Natural killer cell (primary cell): ENCODE measurements around the gene PDS5B. TPM values are rescaled to one million over a fixed set of nuclear protein-coding genes. Genes with fewer than 3 reads are reported as not detected.

Experiments used
- ATAC-seq, 3 donors: fragments of 150-1000 bp in 2 of 3; fragments of 200-7000 bp in 1 of 3; cut with Tn5 transposase; 1 replicate in 1 of 3; 2 replicates in 2 of 3; pipeline ENCODE4 v1.10.0; 2021; ENCODE audit warnings: mild to moderate bottlenecking in 2 of 3, moderate library complexity in 2 of 3
- DNase-seq, 2 donors: peaks; one replicate each; pipeline versions ENCODE4 v3.0.0 to v3.0.0-alpha.2; 2013 to 2021; ENCODE audit warnings: mixed read lengths in 1 of 2
- H3K27ac ChIP-seq: one replicate; pipeline ENCODE4 v1.5.1; 2013; ENCODE audit warnings: mild to moderate bottlenecking, low read length
- H3K27me3 ChIP-seq: one replicate; pipeline ENCODE4 v1.6.1; 2013; ENCODE audit warnings: low read length; ENCODE audit not compliant: control insufficient read depth, insufficient read depth
- H3K36me3 ChIP-seq: one replicate; pipeline ENCODE4 v1.6.1; 2013; ENCODE audit warnings: low read length; ENCODE audit not compliant: control insufficient read depth, insufficient read depth
- H3K4me1 ChIP-seq: one replicate; pipeline ENCODE4 v1.6.1; 2013; ENCODE audit warnings: low read length; ENCODE audit not compliant: control insufficient read depth, insufficient read depth
- H3K4me3 ChIP-seq: one replicate; pipeline ENCODE4 v1.5.1; 2013; ENCODE audit warnings: low read length
- H3K9me3 ChIP-seq: one replicate; pipeline ENCODE4 v1.6.1; 2013; ENCODE audit warnings: low read length; ENCODE audit not compliant: control insufficient read depth, insufficient read depth
- H3K27ac Mint-ChIP-seq, 2 donors: one replicate each; pipeline ENCODE4 v1.8.0; 2022; ENCODE audit warnings: mild to moderate bottlenecking in 2 of 2, mixed read lengths in 2 of 2, moderate library complexity in 1 of 2
- H3K27me3 Mint-ChIP-seq, 2 donors: one replicate each; pipeline ENCODE4 v1.8.0; 2022; ENCODE audit warnings: low read depth in 2 of 2, mixed read lengths in 2 of 2
- H3K36me3 Mint-ChIP-seq: one replicate; pipeline ENCODE4 v1.8.0; 2022; ENCODE audit warnings: mixed read lengths
- H3K4me1 Mint-ChIP-seq, 2 donors: one replicate each; pipeline ENCODE4 v1.8.0; 2022; ENCODE audit warnings: mixed read lengths in 2 of 2
- H3K4me3 Mint-ChIP-seq: one replicate; pipeline ENCODE4 v1.8.0; 2022; ENCODE audit warnings: mild to moderate bottlenecking, moderate library complexity, mixed read lengths
- H3K9me3 Mint-ChIP-seq, 2 donors: one replicate each; pipeline ENCODE4 v1.8.0; 2022; ENCODE audit warnings: mixed read lengths in 2 of 2
- WGBS: methylation state at CpG from one replicate; pipeline ENCODE4 v1.1.7; 2013; ENCODE audit warnings: missing lambda C conversion rate; ENCODE audit not compliant: insufficient coverage; 5-methylcytosine and 5-hydroxymethylcytosine counted together
- intact Hi-C: fragments of 100-400 bp; cut with micrococcal nuclease; formaldehyde crosslinking; loops from one replicate; pipeline ENCODE4 v1.14.2; 2022
- total RNA-seq, 4 donors: library from RNA; stranded (reverse); fragments of 120-200 nt in 1 of 4; gene quantifications; one replicate each; pipeline versions ENCODE4 v1.2.3 to v1.2.4, GENCODE V29; 2013 to 2022
- TF ChIP-seq, protein P1 (sequence below): fragments of 200-600 bp; IDR thresholded peaks from one replicate; pipeline ENCODE4 v1.8.0; 2022; ENCODE audit warnings: antibody characterized with exemption

PDS5B gene
- total RNA-seq, 3 donors from 2014 or later (not counting 1 experiment from before 2014, with no cell fraction given) = 59.4 to 70.6 (median 64.7) TPM

- no peak overlapping the region for H3K4me3 ChIP-seq
- no peaks in the 10 kb centered on the region for H3K9me3 ChIP-seq
- intact Hi-C loops = no loop called here
- no peaks in the 10 kb centered on the region for H3K27me3 ChIP-seq
- Mint-ChIP-seq H3K4me3 (no peak overlapping the region), H3K9me3 (peaks cover 0 to 2% of the 10 kb centered on the region in 2 donors), H3K27me3 (no peaks in the 10 kb centered on the region), H3K27ac (peak overlapping the region in 1 of 2 donors; percentile 7), H3K4me1 (peaks cover 26 to 42% of the 10 kb centered on the region in 2 donors), H3K36me3 (no peaks in the 10 kb centered on the region)
- 100% methylated on average over 2 of the region's 2 CpGs for WGBS
- ATAC-seq = no peak
- no peaks in the 10 kb centered on the region for H3K4me1 ChIP-seq
- DNase-seq = no peak
- TF ChIP-seq, protein P1, sequence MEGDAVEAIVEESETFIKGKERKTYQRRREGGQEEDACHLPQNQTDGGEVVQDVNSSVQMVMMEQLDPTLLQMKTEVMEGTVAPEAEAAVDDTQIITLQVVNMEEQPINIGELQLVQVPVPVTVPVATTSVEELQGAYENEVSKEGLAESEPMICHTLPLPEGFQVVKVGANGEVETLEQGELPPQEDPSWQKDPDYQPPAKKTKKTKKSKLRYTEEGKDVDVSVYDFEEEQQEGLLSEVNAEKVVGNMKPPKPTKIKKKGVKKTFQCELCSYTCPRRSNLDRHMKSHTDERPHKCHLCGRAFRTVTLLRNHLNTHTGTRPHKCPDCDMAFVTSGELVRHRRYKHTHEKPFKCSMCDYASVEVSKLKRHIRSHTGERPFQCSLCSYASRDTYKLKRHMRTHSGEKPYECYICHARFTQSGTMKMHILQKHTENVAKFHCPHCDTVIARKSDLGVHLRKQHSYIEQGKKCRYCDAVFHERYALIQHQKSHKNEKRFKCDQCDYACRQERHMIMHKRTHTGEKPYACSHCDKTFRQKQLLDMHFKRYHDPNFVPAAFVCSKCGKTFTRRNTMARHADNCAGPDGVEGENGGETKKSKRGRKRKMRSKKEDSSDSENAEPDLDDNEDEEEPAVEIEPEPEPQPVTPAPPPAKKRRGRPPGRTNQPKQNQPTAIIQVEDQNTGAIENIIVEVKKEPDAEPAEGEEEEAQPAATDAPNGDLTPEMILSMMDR = no peak
- H3K36me3 ChIP-seq = no peaks in the 10 kb centered on the region
- no peak overlapping the region for H3K27ac ChIP-seq
Observed at GRCh38 chr13:32731576-32731975, 145.3 kb downstream of the PDS5B start.

- TF ChIP-seq, protein P1 = no peak
Observed at GRCh38 chr13:32733690-32734089, 147.4 kb downstream of the PDS5B start.

DNA sequence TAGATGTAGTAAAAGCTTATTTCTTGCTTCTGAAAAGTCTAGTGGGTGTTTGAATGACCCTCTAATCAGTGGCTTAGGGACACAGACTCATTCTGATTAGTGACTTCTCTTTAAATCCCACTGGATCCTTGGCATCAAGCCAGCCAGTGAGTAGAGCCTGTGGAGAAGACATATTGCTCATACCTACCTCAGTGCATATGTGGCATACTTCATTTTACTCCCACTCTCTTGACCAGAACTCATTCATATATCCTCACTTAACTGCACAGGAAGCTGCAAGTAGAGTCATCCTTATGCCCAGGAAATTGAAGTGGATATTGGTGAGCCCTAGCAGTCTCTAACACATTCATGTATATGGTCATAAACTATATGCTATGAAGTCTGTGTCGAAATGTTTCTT, 148.3 kb downstream of the PDS5B start:
- Mint-ChIP-seq H3K4me3 (no peak overlapping the region), H3K27ac (no peak overlapping the region), H3K36me3 (no peaks in the 10 kb centered on the region), H3K9me3 (peaks cover 0 to 2% of the 10 kb centered on the region in 2 donors), H3K4me1 (peaks cover 36 to 44% of the 10 kb centered on the region in 2 donors), H3K27me3 (no peaks in the 10 kb centered on the region)
- TF ChIP-seq, protein P1 = no peak
- Histone ChIP-seq H3K9me3 (no peaks in the 10 kb centered on the region), H3K27me3 (no peaks in the 10 kb centered on the region), H3K4me1 (no peaks in the 10 kb centered on the region), H3K27ac (no peak overlapping the region), H3K36me3 (no peaks in the 10 kb centered on the region), H3K4me3 (no peak overlapping the region)
- ATAC-seq (no peak), DNase-seq (no peak)
- WGBS = no CpG with 5 or more reads among the region's 1 CpG
- intact Hi-C loops = no loop called here

More at GRCh38 chr13:32733690-32734089, 147.4 kb downstream of the PDS5B start:
- Mint-ChIP-seq H3K4me3 (no peak overlapping the region), H3K36me3 (no peaks in the 10 kb centered on the region), H3K27me3 (no peaks in the 10 kb centered on the region), H3K27ac (peak overlapping the region in 1 of 2 donors; percentile 44), H3K9me3 (peaks cover 0 to 2% of the 10 kb centered on the region in 2 donors), H3K4me1 (peaks cover 36 to 49% of the 10 kb centered on the region in 2 donors)
- Histone ChIP-seq H3K9me3 (no peaks in the 10 kb centered on the region), H3K4me3 (no peak overlapping the region), H3K27ac (no peak overlapping the region), H3K4me1 (no peaks in the 10 kb centered on the region), H3K36me3 (no peaks in the 10 kb centered on the region), H3K27me3 (no peaks in the 10 kb centered on the region)
- WGBS = 91% methylated on average over 4 of the region's 5 CpGs
- intact Hi-C loops = no loop called here
- ATAC-seq (no peak), DNase-seq (no peak)

DNA sequence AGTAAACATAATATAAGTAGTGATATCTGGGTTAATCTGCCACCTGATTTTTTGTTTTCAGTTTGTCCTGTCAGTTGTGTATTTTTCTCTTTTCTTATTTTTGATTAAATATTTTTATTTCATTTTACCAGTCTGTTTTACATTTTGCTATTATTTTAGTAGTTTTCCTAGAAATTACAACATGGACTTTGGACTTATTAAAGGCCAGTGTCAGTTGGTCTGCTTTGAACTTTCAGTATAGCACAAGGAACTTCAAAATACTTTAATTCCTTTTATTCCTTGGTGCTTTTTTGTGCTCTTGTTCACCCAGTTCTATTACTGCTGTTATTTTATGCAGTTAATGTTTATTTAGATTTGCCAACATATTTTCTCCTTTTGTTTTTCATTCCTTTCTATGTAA, 149.6 kb downstream of the PDS5B start:
- no peak for ATAC-seq
- H3K36me3 Mint-ChIP-seq = no peaks in the 10 kb centered on the region
- peak overlapping the region; percentile 94 to 96 for H3K27ac Mint-ChIP-seq
- no peaks in the 10 kb centered on the region for H3K4me1 ChIP-seq
- H3K27me3 Mint-ChIP-seq = no peaks in the 10 kb centered on the region
- H3K27ac ChIP-seq = peak overlapping the region; percentile 35
- H3K4me1 Mint-ChIP-seq = peaks cover 28 to 30% of the 10 kb centered on the region in 2 donors
- H3K9me3 ChIP-seq = no peaks in the 10 kb centered on the region
- H3K9me3 Mint-ChIP-seq = no peaks in the 10 kb centered on the region
- no peak overlapping the region for H3K4me3 Mint-ChIP-seq
- intact Hi-C loops = loop anchor here (5.0 kb wide), 1 partner anchor 309 kb away; the partner anchor contains the start of gene N4BP2L1
- H3K36me3 ChIP-seq = no peaks in the 10 kb centered on the region
- TF ChIP-seq, protein P1 = no peak
- DNase-seq = no peak
- no peak overlapping the region for H3K4me3 ChIP-seq
- H3K27me3 ChIP-seq = no peaks in the 10 kb centered on the region
